Mononuclear cell (primary cell): ENCODE results near the gene ZNF408. TPM values are rescaled to one million over a fixed set of nuclear protein-coding genes. Genes with fewer than 3 reads are reported as not detected.

Experiments
- H3K27me3 ChIP-seq: 2 replicates; pipeline ENCODE4 v1.6.0; 2011; ENCODE audit warnings: low read length, control low read depth; ENCODE audit not compliant: insufficient read depth
- H3K4me1 ChIP-seq: 2 replicates; pipeline ENCODE4 v1.5.1; 2011; ENCODE audit warnings: mild to moderate bottlenecking, low read length, control low read depth; ENCODE audit not compliant: insufficient read depth
- H3K4me3 ChIP-seq: 2 replicates; pipeline ENCODE4 v1.5.1; 2011; ENCODE audit warnings: mild to moderate bottlenecking, low read length, moderate library complexity
- H3K9me3 ChIP-seq: 2 replicates; pipeline ENCODE4 v1.5.1; 2011; ENCODE audit warnings: low read depth, mild to moderate bottlenecking, control low read depth, low read length
- total RNA-seq: library from RNA; depleted of rRNA; stranded (reverse); fragments of >200 nt; gene quantifications from one replicate; pipeline ENCODE4 v1.2.3, GENCODE V29; 2012

Gene ZNF408
- total RNA-seq, 1 donor: 12.1 TPM

- Histone ChIP-seq H3K4me1 (peaks cover 20% of the 10 kb centered on the region), H3K4me3 (no peak overlapping the region), H3K27me3 (no peaks in the 10 kb centered on the region), H3K9me3 (no peaks in the 10 kb centered on the region)
Measured at GRCh38 chr11:46681814-46682213, 19.0 kb upstream of the ZNF408 start.

- Histone ChIP-seq H3K9me3 (no peaks in the 10 kb centered on the region), H3K4me3 (no peak overlapping the region), H3K27me3 (no peaks in the 10 kb centered on the region), H3K4me1 (peaks cover 9% of the 10 kb centered on the region)
Measured at GRCh38 chr11:46682773-46683752, 17.8 kb upstream of the ZNF408 start.

- no peak overlapping the region for H3K4me3 ChIP-seq
- no peaks in the 10 kb centered on the region for H3K9me3 ChIP-seq
- peaks cover 4% of the 10 kb centered on the region for H3K4me1 ChIP-seq
- H3K27me3 ChIP-seq: no peaks in the 10 kb centered on the region
Measured at GRCh38 chr11:46684367-46684766, 16.5 kb upstream of the ZNF408 start.

- Histone ChIP-seq H3K4me1 (peaks cover 4% of the 10 kb centered on the region), H3K27me3 (no peaks in the 10 kb centered on the region), H3K9me3 (no peaks in the 10 kb centered on the region), H3K4me3 (no peak overlapping the region)
Measured at GRCh38 chr11:46686886-46687795, 13.7 kb upstream of the ZNF408 start.

- Histone ChIP-seq H3K9me3 (no peaks in the 10 kb centered on the region), H3K4me1 (no peaks in the 10 kb centered on the region), H3K4me3 (no peak overlapping the region), H3K27me3 (no peaks in the 10 kb centered on the region)
Measured at GRCh38 chr11:46690702-46691101, 10.1 kb upstream of the ZNF408 start.

GRCh38 chr11:46692450-46692849 is 8.4 kb upstream of the ZNF408 start:
- H3K27me3 ChIP-seq: no peaks in the 10 kb centered on the region
- no peaks in the 10 kb centered on the region for H3K9me3 ChIP-seq
- H3K4me3 ChIP-seq: no peak overlapping the region
- peaks cover 3% of the 10 kb centered on the region for H3K4me1 ChIP-seq

GRCh38 chr11:46693597-46694012 is 7.2 kb upstream of the ZNF408 start:
- H3K4me1 ChIP-seq: peaks cover 15% of the 10 kb centered on the region
- no peak overlapping the region for H3K4me3 ChIP-seq
- no peaks in the 10 kb centered on the region for H3K9me3 ChIP-seq
- H3K27me3 ChIP-seq: no peaks in the 10 kb centered on the region

GRCh38 chr11:46694072-46694471 is 6.8 kb upstream of the ZNF408 start:
- Histone ChIP-seq H3K27me3 (no peaks in the 10 kb centered on the region), H3K9me3 (no peaks in the 10 kb centered on the region), H3K4me1 (peaks cover 19% of the 10 kb centered on the region), H3K4me3 (no peak overlapping the region)

GRCh38 chr11:46694607-46695006 is 6.2 kb upstream of the ZNF408 start:
- Histone ChIP-seq H3K9me3 (no peaks in the 10 kb centered on the region), H3K4me3 (no peak overlapping the region), H3K4me1 (peaks cover 25% of the 10 kb centered on the region), H3K27me3 (no peaks in the 10 kb centered on the region)

GRCh38 chr11:46695345-46696211 is 5.3 kb upstream of the ZNF408 start:
- Histone ChIP-seq H3K9me3 (no peaks in the 10 kb centered on the region), H3K4me1 (peaks cover 27% of the 10 kb centered on the region), H3K4me3 (no peak overlapping the region), H3K27me3 (no peaks in the 10 kb centered on the region)

GRCh38 chr11:46696212-46696558 is 4.6 kb upstream of the ZNF408 start:
- H3K4me1 ChIP-seq: peaks cover 28% of the 10 kb centered on the region
- no peak overlapping the region for H3K4me3 ChIP-seq
- H3K27me3 ChIP-seq: no peaks in the 10 kb centered on the region
- H3K9me3 ChIP-seq: no peaks in the 10 kb centered on the region

- Histone ChIP-seq H3K4me3 (no peak overlapping the region), H3K27me3 (no peaks in the 10 kb centered on the region), H3K4me1 (peaks cover 38% of the 10 kb centered on the region), H3K9me3 (no peaks in the 10 kb centered on the region)
Measured at GRCh38 chr11:46697303-46697702, 3.5 kb upstream of the ZNF408 start.

- H3K4me3 ChIP-seq: no peak overlapping the region
- H3K9me3 ChIP-seq: no peaks in the 10 kb centered on the region
- peaks cover 42% of the 10 kb centered on the region for H3K4me1 ChIP-seq
- H3K27me3 ChIP-seq: no peaks in the 10 kb centered on the region
Measured at GRCh38 chr11:46697723-46698122, 3.1 kb upstream of the ZNF408 start.

GRCh38 chr11:46698597-46698996 is 2.2 kb upstream of the ZNF408 start:
- no peak overlapping the region for H3K4me3 ChIP-seq
- H3K27me3 ChIP-seq: no peaks in the 10 kb centered on the region
- H3K9me3 ChIP-seq: no peaks in the 10 kb centered on the region
- H3K4me1 ChIP-seq: peaks cover 47% of the 10 kb centered on the region
